GM21447 (cell line): Measurements from ENCODE around the gene DLG2.
"Not testable (repeated sequence)": the region's sequence is repeated elsewhere in the genome, so short reads cannot be mapped to it uniquely, and the experiment has no call there.

Experiments used
- ATAC-seq: cut with Tn5 transposase; IDR thresholded peaks from one replicate; pipeline ENCODE4 v1.9.1; 2021; ENCODE audit not compliant: unreplicated experiment

The DLG2 gene

GRCh38 chr11:83464160-83464944, 2162.8 kb downstream of the DLG2 start:
- ATAC-seq: no peak

GRCh38 chr11:83459798-83460197, 2167.3 kb downstream of the DLG2 start:
- no peak for ATAC-seq

GRCh38 chr11:83456566-83456965, 2170.6 kb downstream of the DLG2 start:
- ATAC-seq: no peak

GRCh38 chr11:83456075-83456474, 2171.1 kb downstream of the DLG2 start:
- no peak for ATAC-seq

DNA sequence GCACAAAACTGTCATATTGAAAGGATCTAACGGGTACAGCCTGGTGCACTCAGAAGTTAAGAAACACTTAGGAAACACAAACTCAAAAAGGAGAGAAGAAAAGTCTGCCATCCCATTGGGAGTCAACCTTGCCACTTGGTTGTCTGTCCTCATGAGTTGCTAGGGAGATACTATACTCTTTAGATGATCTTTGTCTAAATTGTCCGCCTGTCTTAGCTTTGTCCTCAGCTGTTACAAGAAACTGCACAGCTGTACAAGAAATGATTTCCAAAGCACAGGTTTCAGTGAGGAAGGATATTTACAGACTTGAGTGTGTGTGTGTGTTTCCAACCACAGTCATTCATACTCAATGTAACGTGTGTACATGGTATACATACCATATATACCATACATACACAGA, 2171.8 kb downstream of the DLG2 start:
- ATAC-seq: no peak

DNA sequence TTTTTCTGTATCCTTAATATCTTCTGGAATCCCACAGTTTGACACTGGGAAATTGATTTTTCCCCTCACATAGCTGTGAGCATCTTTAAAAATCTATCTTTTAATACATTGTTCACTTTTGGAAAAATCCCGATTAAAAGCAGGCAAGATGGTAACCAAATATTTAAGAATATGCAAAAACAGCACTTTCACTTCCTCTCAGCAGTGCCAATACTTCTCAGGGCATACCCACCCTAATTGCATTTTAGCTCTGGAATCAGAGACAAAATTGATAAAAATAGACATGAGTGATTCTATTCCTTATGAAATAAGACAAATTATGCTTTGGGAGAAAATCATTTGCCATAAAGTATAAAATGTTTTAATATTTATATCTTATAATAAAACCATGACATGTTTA, 2172.5 kb downstream of the DLG2 start:
- ATAC-seq: no peak

GRCh38 chr11:83449338-83449913, 2177.7 kb downstream of the DLG2 start:
- ATAC-seq: no peak

DNA sequence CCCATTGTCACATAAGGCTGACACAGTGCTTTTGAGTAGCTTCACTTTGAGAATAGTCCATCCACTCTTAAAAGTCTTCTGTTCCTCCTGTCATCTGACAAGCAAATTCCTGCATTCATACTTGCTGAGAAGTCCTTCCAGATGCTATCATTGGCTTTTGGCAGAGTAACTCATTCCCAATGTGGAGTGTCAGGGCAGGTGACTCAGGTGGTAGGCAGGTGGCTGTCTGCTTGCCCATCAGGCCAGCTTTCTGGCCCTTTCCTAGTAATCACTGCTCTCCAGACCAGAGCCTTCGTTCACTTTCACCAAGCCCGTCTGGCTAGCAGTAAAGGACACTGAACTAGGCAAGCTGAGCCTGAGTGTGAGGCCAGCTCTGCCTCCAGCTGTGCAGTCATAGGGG, 2178.5 kb downstream of the DLG2 start:
- ATAC-seq: no peak

DNA sequence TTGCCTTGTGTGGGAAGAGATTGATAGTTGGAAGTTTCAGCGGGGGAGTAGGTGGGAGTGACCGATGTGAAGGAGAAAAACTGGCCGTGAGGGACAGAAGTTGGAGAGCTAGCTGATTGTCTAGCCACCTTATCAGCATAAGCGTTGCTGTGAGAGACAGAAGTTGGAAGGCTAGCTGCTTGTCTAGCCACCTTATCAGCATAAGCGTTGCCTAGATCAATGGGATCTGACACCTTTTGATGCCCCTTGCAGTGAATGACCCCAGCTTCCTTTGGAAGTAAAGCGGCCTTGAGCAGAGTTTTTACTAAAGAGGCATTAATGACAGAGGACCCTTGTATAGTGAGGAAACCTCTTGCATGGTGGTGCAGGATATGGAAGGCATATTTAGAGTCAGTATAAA, 2183.3 kb downstream of the DLG2 start:
- ATAC-seq: not testable (repeated sequence)

DNA sequence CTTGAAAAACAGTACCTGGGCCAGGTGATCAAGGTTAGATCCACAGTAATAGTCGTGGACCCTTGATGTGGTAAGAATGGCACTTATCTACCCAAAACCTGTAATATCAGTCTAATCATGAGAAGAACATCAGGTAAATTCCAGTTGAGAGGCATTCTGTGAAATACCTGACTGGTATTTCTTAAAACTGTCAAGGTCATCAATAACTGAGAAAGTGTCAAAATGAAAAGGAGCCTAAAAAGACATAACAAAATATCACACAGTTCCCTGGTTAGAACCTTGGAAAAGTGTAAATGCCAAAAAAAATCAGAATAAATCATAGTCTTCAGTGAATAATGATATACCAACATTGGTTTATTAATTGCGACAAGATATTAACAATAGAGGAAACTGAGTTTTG, 2185.5 kb downstream of the DLG2 start:
- ATAC-seq: no peak

GRCh38 chr11:83441171-83441570, 2186.0 kb downstream of the DLG2 start:
- no peak for ATAC-seq

DNA sequence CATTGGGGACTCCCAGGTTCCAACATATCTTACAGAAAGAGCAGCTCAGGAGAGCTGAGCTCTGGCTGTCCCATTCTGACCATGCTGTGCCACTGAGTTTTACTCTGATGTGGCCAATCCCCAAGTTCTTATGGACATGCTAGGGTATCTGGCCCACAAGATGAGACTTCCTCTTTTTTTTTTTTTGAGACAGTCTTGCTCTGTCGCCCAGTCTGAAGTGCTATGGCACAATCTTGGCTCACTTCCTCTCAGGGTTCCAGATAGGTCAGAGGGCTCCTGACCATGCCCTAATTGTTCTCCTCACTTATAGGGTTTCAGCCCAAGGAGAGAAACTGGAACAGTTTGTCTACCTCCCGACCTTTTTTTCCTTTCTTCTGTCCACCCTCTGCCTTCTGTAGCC, 2188.7 kb downstream of the DLG2 start:
- ATAC-seq: no peak

GRCh38 chr11:83437939-83438338, 2189.2 kb downstream of the DLG2 start:
- no peak for ATAC-seq

GRCh38 chr11:83436855-83437254, 2190.3 kb downstream of the DLG2 start:
- no peak for ATAC-seq

- not testable (repeated sequence) for ATAC-seq
Measured at GRCh38 chr11:83434812-83435211, 2192.3 kb downstream of the DLG2 start.

GRCh38 chr11:83427943-83428342, 2199.2 kb downstream of the DLG2 start:
- ATAC-seq: no peak

DNA sequence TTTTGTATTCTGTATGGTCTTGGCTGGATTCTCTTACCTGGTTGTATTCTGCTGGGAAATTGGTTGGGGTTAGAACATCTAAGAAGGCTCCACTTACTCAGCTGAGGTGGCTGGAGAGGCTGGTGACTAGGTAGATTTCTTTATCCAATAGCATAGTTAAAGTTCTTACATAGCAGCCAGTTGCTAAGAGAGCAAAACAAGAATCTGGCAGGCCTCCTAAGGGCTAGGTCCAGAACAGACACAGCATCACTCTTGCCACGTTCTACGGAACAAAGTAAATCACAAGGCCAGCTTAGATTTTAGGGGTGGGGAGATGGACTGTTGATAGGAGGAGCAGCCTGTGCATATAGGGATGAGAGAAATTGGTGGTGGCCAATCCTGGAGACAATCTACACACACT, 2199.6 kb downstream of the DLG2 start:
- ATAC-seq: no peak

DNA sequence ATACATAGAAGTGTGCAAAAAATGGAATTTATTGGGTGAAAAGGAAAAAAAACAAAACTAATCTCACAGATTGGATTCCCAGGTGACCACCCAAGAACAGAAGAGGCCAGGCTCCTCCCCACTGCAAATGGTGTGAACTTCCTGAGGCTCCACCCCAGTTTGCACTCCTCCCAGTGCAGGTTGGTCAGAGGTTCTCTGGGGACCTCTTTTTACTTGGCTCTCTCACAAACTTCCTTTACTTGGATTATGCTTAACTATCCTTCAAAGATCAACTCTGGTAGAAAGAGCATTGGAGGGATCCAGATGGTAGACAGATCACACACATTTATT, 2202.0 kb downstream of the DLG2 start:
- no peak for ATAC-seq

- no peak for ATAC-seq
Measured at GRCh38 chr11:83424376-83425136, 2202.6 kb downstream of the DLG2 start.

- not testable (repeated sequence) for ATAC-seq
Measured at GRCh38 chr11:83422641-83423040, 2204.5 kb downstream of the DLG2 start.

- ATAC-seq: no peak
Measured at GRCh38 chr11:83410605-83411565, 2216.3 kb downstream of the DLG2 start.
